Measurements from ENCODE around the gene RBMS2.
"Not testable (repeated sequence)": the region's sequence is repeated elsewhere in the genome, so short reads cannot be mapped to it uniquely, and the experiment has no call there.

RBMS2 gene, protein sequence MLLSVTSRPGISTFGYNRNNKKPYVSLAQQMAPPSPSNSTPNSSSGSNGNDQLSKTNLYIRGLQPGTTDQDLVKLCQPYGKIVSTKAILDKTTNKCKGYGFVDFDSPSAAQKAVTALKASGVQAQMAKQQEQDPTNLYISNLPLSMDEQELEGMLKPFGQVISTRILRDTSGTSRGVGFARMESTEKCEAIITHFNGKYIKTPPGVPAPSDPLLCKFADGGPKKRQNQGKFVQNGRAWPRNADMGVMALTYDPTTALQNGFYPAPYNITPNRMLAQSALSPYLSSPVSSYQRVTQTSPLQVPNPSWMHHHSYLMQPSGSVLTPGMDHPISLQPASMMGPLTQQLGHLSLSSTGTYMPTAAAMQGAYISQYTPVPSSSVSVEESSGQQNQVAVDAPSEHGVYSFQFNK

DNA sequence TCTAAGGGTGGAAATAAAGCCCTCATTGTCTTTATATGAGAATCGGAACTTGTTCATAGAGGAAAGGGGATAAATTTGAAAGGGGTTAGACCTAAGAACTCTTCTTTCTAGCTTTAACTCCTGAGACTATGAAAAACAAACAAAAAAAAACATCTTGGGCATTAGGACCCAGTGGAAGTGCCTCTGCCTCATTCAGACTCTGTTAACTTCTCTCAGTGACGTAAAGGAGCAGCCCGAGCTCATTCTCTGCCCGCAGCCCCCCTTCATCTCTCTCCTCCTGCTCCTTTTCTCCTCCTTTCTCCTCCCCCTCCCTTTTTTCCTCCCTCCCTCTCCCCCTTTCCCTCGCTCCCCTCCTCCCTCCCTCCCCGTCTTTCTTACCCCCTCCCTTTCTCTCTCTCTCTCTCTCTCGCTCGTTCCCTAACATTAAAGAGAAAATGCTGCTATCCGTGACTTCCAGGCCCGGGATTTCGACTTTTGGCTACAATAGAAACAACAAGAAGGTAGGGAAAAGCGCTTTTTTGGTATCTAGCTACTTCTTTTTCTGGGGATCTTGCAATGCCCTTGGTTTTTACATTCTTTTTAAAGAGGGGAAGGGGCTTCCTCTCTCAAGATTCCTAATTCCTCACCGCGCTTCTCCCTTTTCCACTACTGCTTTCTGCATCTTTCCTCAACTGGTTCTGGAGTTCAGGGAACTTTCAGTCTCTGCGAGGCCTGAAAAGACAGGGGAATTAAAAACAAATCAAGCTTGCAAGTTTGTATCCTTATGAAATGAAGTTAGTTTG, at the start of gene RBMS2:
Gene RBMS2, plus strand, starts transcription at position 231 of the 782 bp plus-strand sequence. Its CDS starts 204 bp downstream, at position 435.
- peak; percentile 44 for DNase-seq

DNA sequence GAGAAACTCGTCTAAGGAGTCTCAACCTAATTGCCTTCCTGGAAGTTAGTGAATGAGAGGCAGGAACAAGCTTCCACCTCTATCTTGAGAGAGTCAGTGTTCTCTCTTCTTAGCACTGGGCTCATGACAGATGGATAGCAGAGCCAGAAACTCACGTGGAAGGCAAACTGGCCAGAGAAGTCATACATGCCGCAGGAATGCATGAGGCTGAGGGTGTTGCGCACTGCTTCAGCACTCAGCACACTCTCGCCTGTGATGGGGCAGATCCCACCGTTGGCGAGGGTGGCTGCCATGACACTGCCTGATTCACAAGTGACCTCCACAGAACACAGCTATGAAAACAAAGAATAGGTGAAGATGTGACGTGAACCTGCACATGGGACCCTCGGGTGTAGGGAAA, 47.2 kb upstream of the RBMS2 start:
- no peak for DNase-seq

DNA sequence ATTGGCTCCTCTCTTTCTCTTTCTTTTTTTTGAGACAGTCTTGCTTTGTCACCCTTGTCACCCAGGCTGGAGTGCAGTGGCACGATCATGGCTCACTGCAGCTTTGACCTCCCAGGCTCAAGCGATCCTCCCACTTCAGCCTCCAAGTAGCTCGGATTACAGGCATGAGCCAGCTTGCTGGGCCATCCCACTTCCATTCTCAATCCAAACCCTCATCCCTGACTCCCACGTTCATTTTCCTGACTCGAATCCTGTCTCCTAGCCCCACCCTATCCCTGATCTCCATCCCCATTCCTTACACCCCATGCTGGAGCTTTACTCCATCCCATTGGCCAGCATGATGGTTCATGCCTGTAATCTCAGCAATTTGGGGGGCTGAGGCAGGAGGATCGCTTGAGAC, 45.5 kb upstream of the RBMS2 start:
- DNase-seq, result no peak

DNA sequence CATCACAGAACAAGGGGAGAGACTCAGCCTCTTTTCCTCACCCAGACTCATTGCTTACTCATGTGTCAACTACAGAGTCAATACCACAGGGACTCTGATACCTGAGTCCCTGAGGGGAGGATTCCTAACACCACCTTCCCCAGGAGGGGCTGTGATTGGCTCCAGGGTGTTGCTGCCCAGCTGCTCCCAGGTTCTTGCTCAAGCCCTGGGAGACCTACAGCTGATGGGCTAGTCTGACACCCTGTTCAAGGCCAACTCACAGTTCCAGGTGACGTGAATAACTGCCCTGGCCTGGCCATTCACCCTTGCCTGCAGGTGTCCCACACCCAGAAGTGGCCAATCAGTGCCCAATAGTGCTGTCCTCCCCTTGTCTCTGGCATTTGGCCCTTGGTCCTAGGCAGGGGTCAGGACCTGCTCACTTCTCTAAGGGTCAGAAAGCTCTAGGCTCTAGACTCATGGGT, 44.6 kb upstream of the RBMS2 start:
- no peak for DNase-seq

DNA sequence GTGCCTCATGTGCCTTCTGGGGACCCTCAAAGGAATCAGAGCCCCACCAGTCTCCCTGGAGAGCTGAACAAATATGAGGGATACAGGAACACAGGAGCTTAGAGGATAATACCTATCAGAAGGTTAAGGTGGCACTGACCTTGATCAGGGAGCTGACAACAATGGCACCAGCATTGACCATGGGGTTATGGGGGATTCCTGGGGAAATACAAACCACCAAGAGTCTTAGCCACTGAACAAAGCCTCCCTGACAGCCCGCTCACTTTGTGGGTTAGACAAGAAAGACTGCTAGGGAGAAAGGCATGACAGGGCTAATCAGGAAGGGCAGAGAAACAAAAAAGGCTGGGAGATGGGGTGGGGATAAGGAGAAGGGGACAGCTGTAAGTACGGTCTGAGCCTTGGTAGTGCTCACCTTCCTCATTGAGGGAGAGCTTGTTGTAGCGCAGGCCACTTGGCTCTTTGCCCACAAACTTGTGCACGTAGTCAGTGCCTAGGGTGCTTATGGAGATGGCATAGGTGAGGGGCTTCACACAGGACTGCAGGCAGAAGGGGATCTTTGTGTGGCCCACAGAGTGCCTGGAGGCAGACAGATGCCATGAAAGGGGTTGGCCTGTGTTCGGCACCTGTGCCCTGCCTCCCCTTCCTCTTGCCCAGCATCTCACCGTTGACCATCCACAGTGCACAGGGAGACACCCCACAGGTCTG, 43.9 kb upstream of the RBMS2 start:
- DNase-seq, result no peak

DNA sequence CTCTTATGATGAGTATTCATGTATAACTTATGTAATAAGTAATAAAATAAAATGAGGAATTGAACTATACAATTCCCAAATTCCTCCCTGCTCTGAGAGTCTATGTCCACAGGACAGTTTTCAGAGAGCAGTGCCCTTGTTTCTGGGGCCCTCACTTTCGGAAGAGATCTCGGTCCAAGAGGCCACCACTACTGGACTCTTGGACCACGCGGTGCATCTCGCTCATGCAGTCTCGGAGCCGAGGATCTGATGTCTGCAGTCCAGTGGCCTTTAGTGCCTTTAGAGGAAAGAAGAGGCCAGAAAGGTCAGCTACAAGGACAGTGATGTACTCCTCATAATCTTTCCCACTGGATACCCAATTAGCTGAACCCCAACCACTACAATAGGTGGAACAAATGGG, 42.0 kb upstream of the RBMS2 start:
- no peak for DNase-seq

DNA sequence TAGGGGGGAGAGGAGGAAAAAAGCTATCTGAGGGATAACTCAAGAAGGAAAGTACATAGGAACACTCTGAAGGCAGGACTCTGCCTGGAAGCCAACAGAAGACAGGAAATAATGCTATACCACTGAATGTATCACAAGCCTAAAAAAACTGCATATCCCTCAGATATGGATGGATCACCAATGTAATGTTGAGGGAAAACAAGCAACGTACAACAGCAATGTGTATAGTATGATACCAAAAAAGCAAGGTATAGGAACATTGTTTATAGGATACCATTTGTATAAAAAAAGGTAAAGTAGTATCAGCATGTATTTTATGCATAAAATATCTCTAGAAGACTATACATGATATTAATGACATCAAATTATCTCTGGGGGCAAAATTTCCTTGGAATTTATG, 37.1 kb upstream of the RBMS2 start:
- no peak for DNase-seq

DNA sequence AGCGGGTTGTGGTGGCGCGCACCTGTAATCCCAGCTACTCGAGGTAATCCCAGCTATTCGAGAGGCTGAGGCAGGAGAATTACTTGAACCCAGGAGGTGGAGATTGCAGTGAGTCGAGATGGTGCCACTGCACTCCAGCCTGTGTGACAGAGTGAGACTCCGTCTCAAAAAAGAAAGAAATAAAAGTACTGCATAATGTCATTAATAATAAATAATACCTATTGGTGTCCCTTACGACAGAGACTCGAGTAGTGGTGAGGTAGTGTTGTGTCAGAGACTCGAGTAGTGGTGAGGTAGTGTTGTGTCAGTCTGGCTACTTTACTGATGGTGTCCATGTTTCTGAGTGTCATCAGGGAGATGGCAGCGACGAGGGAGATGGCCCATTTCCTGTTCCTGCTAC, 34.9 kb upstream of the RBMS2 start:
- DNase-seq, result no peak

DNA sequence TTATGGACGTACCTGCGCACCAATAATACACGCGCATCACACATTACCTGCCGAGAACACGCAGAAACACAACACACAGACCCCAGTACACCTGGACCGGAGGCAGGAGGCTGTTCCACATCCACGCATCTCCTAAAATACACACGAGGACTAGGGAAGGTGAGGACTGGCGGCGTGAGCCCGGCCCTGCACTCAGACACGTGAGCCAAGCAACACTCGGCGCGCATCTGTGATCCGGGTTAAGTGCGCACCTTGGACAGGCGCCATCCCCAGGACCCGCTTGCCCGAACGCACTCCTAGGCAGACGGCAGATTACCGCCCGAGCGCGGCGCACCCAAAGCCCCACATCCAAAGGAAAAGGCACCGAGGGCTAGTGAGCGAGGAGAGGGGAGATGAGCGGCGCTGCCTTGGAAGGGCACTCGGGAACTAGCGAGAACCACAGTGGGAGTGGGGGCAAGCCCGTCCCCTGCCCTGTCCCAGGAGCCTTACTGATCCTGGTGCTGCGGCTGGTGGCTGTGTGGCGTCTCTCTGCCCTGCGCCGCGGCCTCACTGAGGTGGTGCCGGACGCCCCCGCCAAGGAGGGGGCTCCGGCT, 34.1 kb upstream of the RBMS2 start:
- DNase-seq, result peak; percentile 38

DNA sequence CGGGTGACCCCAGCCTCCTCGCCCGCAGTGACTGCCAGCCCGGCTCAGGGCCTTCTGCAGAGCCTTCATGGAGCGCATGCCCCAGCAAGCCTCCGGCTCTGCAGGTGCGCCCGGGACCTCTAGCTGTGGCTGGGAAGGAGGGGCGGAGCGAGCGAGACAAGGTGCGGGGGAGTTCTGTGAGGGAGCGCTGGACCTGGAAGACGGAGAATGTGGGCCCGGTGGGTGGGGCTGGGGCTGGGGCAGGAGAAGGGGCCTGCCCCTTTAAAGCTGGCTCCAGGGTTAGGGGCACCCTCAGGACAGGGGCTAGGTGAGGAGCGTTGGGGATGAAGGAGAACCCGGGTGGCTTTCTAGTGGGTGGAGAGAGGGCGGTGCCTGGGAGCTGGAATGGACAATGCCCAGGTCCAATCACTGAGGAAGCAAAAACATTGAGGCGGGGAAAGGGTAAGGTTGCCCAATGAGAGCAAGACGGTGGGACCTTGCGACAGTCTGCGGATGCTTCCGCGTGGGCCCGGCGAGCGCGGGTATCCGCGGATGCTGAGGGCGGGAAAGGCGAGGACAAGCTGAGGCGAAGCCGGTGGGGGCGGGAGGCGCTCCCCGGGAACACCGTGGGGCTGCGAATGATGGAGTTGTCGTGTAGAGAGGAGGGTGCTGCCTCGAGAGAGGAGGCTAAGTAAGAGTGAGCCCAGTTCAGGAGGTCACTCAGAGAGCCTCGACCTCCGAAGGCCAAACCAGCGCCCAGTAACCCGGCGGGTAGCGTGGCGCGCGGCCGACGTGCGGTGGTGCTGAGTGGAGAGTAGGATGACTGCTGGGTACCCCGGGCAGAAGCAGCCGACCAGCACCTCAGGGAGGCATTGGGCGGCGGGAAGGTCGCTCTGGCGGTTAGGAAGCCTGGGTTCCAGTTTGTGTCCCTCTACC, 33.3 kb upstream of the RBMS2 start, which contains the start of gene GLS2:
Gene GLS2, minus strand, starts transcription at position 121 of the 915 bp plus-strand sequence. Its CDS starts 43 bp downstream, at position 78.
- peak; percentile 70 for DNase-seq

DNA sequence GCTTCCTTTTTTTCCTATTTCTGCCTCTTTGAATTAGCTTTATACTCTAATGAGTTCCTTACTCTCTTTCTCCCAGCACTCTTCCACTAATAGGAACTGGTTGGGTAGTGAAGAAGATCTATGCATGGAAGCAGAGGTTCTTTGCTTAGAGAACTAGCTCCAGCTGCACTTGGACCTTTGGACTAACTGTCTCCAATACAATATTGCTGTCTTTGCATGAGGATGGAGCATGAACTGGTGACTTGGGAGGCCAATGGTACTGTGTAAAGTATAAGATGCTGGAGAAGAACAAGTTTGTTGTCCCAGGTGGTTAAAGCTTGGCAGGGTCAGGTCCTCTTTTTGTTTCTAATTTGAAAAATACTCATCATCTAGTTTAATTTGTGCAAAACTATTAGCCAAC, 31.3 kb upstream of the RBMS2 start:
- no peak for DNase-seq

DNA sequence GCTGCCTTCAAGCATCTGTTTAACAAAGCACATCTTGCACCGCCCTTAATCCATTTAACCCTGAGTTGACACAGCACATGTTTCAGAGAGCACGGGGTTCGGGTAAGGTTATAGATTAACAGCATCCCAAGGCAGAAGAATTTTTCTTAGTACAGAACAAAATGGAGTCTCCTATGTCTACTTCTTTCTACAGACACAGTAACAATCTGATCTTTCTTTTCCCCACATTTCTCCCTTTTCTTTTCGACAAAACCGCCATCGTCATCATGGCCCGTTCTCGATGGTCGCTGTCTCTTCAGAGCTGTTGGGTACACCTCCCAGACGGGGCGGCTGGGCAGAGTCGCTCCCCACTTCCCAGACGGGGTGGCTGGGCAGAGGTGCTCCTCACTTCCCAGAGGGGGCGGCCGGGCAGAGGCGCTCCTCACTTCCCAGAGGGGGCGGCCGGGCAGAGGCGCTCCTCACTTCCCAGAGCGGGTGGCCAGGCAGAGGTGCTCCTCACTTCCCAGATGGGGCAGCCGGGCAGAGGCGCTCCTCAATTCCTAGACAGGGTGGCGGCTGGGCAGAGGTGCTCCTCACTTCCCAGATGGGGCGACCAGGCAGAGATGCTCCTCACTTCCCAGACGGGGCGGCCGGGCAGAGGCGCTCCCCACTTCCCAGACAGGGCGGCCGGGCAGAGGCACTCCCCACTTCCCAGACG, 28.1 kb upstream of the RBMS2 start:
- DNase-seq, result not testable (repeated sequence)

DNA sequence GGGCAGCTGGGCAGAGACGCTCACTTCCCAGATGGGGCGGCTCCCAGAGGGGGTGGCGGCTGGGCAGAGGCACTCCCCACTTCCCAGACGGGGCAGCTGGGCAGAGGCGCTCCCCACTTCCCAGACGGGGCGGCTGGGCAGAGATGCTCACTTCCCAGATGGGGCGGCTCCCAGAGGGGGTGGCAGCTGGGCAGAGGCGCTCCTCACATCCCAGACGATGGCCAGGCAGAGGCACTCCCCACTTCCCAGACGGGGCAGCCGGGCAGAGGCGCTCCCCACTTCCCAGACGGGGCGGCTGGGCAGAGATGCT, 27.6 kb upstream of the RBMS2 start:
- not testable (repeated sequence) for DNase-seq

DNA sequence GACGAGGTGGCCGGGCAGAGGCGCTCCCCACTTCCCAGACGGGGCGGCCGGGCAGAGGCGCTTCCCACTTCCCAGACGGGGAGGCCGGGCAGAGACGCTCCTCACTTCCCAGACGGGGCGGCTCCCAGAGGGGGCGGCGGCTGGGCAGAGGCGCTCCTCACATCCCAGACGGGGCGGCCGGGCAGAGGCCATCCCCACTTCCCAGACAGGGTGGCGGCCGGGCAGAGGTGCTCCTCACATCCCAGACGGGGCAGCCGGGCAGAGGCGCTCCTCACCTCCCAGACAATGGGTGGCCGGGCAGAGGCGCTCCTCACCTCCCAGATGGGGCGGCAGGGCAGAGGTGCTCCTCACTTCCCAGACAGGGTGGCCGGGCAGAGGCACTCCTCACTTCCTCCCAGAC, 27.1 kb upstream of the RBMS2 start:
- not testable (repeated sequence) for DNase-seq

DNA sequence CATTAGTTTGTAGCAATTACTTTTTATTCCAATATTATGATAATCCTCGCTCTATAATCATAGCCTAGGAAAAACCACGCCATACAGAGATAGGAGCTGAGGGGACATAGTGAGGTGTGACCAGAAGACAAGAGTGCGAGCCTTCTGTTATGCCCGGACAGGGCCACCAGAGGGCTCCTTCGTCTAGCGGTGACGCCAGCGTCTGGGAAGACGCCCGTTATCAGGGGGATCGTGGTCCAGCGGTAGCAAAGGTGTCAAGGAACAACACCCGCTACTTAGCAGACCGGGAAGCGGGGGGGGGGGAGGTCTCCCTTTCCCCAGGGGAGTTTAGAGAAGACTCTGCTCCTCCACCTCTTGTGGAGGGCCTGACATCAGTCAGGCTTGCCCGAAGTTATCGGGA, 24.9 kb upstream of the RBMS2 start:
- DNase-seq, result not testable (repeated sequence)

DNA sequence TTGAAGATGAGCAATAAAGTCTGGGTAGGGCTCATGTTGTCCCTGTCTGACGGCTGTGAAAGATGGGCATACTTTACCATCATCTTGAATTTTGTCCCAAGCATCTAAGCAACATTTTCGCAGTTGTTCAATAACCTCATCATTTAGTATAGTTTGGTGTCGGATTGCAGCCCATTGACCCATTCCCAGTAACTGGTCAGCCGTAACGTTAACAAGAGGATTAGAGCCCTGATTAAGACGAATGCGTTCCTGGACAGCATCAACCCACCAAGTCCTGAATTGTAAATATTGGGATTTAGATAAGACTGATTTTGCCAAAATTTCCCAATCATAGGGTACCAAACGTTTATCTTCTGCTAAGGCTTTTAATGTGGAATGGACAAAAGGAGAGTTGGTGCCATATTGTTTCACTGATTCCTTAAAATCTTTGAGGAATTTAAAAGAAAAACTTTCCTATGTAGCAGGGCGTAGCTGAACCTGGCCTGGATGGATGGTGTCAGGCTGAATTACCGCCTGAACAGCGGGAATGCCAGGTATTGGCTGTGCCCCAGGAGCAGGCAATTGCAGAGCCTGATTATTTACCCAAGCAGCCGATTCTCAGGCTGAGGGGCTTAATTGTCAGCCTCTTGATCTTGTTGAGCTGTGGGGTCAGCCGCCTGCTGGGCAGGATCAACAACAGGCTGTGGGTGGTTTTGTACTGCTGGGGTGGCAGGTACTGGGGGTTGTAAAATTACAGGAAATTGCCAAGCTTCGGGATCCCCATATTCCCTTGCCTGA, 23.3 kb upstream of the RBMS2 start:
- DNase-seq, result not testable (repeated sequence)

DNA sequence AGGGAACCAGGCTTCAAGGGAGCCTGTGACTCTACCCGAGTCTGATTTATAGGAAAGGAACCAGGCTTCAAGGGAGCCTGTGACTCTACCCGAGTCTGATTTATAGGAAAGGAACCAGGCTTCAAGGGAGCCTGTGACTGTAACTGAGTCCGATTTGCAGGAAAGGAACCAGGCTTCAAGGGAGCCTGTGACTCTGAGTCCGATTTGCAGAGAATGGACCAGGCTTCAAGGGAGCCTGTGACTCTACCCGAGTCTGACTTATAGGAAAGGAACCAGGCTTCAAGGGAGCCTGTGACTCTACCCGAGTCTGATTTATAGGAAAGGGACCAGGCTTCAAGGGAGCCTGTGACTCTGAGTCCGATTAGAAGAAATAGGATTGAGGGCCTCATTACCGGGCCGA, 22.2 kb upstream of the RBMS2 start:
- not testable (repeated sequence) for DNase-seq

DNA sequence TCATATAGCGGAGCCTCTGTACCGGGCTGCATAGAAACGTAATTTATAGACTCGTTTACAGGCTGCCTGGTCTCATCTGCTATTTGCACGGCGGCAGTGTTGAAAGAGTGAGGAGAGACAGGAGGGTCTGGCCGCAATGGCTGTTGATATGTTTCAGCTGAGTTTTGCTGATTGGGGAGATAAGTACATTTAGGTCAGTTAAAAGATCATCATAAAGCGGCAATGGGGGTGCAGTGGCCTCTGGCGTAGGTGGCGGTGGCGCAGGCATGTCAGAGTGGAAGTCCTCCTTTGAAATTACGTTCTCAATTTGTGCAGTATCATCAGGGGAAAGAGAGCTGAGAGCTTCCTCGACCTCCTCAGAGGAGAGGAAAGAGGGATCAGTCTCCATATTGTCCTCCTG, 21.7 kb upstream of the RBMS2 start:
- not testable (repeated sequence) for DNase-seq

DNA sequence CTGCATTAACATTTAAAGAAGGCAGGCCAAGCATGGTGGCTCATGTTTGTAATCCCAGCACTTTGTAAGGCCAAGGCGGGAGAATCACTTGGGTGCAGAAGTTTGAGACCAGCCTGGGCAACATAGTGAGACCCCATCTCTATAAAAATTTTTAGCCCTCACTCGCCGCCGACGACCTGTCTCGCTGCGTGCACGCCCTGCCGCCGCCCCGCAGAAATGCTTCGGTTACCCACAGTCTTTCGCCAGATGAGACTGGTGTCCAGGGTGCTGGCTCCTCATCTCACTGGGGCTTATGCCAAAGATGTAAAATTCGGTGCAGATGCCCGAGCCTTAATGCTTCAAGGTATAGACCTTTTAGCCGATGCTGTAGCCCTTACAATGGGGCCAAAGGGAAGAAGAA, 10.8 kb upstream of the RBMS2 start:
- DNase-seq, result no peak

DNA sequence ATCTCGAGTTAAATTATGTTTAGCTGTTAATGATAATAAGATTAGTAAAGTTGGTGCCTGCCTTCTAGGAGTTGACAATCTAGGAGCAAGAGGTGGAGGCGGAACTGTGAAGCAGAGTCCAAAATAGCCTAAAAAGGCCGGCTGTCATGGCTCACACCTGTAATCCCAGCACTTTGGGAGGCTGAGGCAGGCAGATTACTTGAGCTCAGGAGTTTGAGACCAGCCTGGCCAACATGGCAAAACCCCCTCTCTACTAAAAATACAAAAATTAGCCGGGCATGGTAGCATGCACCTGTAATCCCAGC, 7.7 kb upstream of the RBMS2 start:
- DNase-seq, result not testable (repeated sequence)

DNA sequence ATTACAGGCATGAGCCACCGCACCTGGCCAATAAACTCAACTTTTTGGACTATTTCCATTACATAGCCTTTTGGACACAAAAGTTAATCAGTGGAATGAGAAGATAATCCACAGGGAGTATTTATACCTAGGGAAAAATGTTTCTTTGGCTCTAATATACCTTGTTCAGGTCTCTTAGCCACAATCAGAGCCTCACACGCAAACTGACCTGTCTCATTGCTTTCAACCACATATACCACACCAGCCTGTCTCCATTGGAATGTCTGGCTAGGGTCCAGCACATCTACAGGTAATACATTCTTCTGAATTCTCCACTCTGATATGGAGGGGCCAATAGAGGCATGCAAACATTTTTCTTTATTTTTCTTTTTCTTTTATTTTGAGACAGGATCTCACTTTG, 3.8 kb upstream of the RBMS2 start:
- no peak for DNase-seq

Data from NCI-H2107 (cell line).